ENCODE measurements around the gene RASSF5.
"Not testable (repeated sequence)": the region's sequence is repeated elsewhere in the genome, so short reads cannot be mapped to it uniquely, and the experiment has no call there.

The RASSF5 gene

DNA sequence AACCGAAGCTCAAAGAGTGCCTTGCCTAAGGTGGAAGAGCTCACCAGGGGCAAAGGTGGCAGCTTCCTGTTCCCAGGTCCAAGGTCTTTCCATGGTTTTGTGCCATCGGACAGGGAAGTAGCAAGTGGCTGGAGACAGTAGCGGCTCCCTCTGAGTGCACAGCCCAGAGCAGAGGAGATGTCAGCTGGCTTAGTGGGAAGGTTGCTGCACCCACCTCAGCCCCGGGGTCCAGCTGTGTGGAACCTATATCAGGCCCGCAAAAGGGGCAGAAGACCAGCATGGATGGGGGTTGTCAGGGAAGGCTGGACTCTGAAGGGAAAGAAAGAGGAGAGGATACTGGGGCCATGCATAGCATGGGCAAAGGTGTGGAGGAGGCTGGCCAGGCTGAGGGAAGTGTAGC lies 30.2 kb upstream of the RASSF5 start:
- DNase-seq: no peak

DNA sequence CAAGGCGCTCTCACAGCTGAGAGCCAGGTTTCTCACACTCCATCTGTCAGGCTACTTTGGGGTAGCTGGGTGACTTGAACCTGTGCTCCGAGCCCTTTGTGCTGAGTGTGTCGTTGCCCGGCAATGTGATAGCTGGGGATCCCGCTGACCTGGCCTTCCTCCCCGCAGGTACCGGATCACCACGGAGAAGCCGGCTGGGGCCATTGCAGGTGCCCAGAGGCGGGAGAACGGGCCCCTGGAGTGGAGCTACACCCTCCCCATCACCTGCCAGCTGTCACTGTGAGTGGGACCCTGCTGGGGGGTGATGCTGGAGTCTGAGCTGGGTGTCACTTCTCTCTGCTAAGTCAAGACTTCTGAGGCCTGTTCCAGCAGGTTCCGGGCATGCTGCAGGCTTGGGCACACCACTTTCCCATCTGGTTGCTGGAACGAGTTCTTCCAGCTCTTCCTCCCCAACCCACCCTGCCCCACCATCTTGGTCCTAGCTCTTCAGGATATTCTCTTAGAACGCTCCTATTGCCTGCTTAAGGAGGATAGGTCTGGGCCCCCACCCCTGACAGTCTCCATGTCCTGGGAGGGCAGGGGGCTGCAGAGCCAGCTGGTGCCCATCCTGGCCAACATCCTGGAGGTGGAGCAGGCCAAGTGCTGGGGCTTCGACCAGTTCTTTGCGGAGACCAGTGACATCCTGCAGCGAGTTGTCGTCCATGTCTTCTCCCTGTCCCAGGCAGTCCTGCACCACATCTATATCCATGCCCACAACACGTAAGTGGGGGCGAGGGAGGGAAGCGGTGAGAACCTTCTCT lies 29.6 kb upstream of the RASSF5 start:
- DNase-seq: no peak

DNA sequence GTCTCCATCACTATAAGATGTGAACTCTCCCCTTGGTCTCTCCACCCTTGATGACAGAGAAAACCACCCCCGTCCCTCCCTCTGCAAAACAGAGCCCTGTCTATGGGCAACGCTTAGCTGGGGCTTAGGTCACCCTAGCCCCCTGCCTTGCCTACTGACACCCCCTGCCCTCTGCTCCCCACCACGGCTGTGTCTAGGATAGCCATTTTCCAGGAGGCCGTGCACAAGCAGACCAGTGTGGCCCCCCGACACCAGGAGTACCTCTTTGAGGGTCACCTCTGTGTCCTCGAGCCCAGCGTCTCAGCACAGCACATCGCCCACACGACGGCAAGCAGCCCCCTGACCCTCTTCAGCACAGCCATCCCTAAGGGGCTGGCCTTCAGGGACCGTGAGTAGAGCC lies 28.6 kb upstream of the RASSF5 start:
- no peak for DNase-seq

DNA sequence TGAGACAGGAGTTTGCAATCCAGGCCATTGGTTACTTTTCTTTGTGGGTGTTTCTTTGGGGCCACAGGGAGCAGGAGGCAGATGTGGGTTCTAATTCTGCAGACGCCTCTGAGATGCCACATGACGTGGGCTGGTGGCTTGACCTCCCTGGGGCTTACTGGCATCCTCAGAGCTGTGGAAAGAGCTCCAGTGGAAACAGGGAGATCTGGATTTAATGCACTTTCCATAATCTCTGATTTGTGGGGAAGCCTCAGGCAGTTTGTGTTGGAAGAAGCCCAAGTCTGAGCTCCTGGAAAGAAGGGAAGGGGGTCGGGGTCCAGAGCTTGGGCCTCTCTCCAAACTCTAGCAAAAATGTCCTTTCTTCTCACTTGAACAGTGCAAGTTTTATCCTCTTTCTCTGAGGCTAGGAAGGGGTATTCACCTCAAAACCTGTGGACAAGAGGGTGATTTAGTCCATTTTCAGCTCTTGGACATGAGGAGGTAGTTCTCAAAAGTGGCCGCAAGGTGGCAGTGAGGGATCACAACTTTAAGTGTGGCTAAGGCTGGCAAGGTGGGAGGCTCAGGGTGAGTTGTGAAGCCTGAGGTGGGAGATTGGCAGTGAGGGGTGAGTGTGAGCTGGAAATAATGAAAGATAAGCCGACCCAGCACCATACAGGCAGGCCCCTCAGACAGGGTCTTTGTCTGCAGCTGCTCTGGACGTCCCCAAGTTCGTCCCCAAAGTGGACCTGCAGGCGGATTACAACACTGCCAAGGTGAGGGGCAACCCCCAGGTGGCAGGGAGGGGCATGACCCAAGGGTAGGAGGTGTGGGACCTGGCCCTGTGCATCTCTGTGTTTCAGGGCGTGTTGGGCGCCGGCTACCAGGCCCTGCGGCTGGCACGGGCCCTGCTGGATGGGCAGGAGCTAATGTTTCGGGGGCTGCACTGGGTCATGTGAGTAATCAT lies 27.9 kb upstream of the RASSF5 start:
- DNase-seq: peak; percentile 70

DNA sequence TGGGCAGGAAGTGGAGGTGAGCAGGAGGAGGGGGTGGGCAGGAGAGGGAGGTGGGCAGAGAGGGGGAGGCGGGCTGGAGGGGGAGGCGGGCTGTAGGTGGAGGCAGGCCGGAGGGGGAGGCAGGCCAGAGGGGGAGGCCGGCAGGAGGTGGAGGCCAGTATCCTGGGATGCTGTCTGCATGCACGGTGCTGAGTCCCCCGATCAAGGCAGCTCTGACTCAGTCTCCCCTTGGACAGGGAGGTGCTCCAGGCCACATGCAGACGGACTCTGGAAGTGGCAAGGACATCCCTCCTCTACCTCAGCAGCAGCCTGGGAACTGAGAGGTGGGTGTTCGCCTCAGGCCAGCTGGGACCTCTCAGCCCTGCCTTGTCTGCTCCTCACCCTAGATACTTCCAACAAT lies 27.1 kb upstream of the RASSF5 start:
- no peak for DNase-seq

DNA sequence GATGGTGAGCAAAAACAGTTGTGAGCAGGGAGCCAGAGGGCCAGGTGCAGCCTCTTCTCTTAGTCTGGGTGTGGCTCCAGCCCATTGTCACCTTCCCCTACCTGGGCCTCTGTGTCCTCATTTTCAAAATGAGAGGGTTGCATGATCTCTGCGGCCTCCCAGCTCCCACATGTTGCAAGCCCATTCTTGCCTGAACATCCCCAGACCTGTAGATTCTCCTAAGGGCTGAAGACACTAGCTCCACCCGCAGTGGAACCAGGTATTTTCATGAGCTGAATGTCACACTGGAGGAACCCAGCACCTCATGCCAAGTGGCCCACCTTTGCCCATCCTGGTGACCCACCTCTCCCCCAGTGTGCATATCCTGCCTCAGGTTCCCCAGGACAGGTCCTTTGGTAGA lies 24.7 kb upstream of the RASSF5 start:
- DNase-seq: peak; percentile 27

DNA sequence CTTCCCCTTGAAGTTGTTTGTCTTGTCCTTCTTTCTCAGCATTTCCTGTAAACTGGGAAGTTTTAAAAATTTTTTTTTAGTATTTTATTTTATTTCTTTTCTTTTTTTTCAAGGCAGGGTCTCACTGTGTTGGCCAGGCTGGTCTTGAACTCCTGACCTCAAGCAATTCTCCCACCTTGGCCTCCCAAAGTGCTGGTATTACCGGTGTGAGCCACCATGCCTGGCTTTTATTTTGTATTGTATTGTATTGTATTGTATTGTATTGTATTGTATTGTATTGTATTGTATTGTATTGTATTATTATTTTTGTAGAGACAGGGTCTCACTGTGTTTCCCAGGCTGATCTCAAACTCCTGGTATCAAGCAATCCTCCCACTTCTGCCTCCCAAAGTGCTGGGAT lies 23.5 kb upstream of the RASSF5 start:
- DNase-seq: not testable (repeated sequence)

DNA sequence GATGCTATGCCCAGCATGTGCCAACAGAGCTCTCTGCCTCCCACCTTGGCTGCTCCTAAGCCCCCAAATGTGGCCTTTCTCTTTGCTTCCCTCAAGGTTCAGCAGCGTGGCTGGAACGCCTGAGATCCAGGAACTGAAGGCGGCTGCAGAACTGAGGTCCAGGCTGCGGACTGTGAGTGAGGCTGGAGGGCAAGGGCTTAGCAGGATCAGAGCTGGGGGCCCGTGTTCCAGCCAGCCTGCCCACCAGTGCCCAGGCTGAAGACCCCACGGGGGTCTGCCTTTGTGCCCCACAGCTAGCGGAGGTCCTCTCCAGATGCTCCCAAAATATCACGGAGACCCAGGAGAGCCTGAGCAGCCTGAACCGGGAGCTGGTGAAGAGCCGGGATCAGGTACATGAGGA lies 22.4 kb upstream of the RASSF5 start:
- DNase-seq: no peak

DNA sequence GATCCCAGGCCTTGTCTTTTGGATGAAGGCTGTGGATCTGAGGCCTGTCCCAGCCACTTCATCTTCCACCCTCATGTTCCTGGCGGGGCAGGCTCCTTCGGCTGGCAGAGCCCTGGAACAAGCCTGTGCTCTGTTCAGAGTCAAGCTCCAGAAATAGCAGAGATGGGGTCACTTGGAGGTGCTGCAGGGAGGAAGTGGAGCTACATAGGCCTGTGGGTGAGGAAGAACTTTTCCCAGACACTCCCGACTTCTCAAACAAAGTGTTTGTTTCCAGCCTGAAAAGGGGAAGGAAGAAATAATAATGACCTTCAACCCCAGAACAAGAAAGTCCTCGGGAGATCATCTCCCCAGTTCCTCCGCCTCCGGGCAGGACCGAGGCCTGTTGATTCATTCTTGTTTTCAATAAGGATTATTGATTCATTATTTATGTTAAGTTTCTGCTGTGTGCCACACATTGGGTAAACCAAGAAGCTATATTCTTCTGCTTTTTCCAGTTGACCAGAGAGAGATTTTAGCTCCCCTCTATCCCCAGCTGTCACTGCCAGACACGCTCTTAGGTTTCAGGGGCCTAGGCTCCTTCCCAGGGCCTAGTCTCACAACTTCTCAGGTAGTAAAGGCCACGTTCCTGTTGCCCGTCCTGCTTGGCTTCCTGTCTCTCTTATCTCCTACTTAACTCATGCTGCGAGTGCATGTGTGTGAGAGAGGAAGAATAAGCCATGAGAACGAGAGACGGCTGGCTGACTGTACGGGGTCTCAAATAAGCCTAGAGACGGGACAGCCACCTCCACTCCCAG lies 20.1 kb upstream of the RASSF5 start:
- DNase-seq: no peak

DNA sequence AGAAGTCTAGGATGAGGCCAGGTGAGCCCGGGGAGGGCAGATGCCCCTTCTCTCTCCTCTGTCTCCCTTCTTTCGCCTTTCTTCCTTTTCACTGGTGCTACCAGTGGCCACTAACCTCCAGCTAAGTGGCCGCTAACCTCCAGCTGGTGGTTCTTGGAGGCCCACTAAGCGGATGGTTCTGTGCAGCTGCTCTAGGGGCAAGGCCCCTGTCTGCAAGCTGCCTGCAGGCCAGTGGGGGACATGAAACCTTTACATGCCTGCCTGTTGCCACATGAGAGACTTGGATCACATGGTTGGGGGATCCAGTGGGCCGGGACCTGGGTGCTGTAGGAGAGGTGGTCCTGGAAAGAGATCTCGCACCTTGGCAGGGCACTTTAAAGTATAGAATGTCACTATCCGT lies 19.4 kb upstream of the RASSF5 start:
- no peak for DNase-seq

DNA sequence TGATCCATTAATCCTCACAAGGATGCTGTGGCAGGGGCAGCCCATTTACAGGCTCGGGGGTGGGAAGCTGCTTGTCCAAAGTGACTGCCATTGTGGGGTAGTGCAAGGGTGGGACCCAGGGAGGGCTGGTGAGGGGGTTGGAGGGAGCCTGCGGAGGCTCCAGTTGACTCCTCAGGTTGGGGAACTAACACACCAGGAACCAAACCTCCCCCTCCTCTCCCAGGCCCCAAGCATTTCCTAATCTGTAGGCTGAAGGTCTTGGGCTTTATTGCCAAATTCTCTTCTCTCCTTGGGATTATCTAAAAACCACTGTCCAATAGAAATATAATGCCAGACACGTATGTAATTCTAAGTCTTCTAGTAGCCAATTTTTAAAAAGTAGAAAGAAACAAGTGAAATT lies 18.9 kb upstream of the RASSF5 start:
- no peak for DNase-seq

DNA sequence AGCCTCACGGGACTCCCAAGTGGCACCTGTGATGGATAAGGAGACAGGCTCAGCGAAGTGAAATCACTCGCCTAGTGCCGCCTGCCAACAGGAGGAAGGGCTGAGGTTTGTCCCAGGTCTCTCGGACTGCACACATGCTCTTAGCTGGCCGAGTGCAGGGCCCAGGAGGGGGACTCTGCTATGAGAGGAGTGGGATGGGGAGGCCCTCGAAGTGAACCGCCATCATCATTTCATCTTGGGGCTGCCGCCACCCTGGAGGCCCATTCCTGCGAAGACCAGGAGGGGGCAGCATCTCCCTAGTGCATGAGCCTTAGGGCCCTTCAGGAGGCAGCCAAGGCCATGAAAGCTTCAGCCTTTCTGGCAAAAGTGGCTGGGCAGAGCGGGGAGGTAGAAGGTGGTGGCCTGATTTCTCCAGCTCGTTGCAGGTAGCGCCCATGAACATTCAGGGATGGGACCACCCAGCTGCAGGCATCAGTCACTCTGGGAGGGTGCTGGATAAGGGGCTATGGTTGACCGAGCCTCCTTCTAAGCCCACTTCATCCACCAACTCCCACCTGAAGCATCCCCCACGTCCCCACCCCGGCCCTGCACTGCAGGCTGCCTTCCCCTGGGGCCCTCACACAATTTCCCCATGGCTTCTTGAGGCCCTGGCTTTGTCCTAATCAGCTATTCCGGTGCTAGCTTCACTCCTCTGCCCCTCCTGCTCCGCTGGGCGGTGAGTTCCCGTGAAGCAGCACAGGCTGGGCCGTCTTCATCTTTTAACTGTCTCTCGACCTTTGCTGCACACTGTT lies 17.2 kb upstream of the RASSF5 start:
- DNase-seq: peak; percentile 57

DNA sequence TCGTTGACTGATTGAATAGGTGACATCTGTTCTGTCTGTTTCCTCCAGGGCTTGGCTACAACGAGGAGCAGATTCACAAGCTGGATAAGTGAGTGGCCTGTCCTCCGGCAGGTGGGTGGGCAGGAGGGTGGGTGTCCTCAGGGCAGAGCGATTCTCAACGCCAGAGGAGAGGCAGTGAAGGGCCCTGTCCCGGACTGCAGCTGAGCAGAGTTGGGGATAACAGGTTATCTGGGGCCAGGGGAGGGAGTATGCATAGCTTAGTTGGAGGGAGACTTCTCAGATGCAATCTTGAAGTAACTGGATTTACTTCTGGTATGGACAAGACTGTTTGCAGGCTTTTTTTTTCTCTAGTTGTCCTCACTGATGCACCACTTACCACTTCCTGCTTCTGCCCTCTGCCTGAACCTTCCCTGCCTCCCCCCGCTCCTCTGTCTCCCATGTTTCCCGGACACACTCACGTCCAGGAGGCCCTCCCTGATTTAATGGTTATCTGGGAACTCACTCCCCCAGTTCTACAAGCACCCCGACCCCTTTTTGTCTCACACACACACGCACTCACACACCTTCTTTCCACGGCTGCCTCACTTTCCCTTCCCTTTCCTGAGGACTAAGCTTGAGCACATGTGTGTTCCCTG lies 16.4 kb upstream of the RASSF5 start:
- DNase-seq: no peak

DNA sequence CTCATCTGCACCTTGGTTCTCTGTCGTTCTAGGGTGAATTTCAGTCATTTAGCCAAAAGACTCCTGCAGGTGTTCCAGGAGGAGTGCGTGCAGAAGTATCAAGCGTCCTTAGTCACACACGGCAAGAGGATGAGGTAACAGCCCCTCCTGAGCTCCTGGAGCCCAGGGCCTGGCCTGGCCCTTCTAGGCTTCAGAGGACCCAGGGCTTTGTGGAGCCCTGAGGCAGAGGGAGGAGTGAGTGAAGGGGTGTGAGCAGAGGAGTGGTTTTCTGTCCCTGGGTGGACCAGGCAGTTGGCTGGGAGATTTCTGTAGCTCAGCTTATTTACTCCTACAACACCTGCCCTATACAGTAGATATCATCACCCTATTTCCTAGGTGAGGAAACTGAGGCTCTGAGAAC lies 15.7 kb upstream of the RASSF5 start:
- no peak for DNase-seq

DNA sequence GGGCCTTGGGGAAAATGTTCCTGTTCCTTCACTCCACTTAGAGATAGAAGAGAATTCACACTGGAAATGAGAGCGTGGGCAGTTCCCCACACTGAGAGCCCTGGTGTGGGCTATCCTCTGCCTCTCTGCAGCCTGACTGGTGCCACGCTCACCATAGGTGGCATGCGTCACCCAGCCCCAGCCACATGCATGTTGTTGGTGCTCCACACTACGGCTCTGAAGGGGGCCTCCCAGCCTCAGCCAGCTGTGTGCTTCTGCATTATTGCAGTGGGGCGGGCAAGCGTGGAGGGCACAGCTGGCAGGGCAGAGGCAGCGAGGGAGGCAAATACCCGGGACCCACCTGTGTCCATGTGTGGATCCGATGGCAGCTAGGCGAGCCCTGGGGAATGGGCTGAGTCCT lies 14.7 kb upstream of the RASSF5 start:
- no peak for DNase-seq

DNA sequence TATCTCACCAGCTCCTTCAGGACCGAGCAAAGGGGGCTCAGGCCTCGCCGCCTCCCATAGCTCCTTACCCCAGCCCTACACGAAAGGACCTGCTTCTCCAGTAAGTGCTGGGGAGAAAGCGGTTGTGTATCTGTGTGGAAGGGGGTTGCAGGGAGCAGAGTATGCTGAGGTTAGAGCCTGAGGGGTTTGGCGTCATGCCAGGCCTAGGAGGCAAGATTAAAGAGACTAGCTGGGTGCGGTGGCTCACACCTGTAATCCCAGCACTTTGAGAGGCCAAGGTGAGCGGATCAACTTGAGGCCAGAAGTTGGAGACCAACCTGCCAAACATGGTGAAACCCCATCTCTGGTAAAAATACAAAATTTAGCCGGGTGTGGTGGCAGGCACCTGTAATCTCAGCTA lies 14.1 kb upstream of the RASSF5 start:
- DNase-seq: peak; percentile 11

DNA sequence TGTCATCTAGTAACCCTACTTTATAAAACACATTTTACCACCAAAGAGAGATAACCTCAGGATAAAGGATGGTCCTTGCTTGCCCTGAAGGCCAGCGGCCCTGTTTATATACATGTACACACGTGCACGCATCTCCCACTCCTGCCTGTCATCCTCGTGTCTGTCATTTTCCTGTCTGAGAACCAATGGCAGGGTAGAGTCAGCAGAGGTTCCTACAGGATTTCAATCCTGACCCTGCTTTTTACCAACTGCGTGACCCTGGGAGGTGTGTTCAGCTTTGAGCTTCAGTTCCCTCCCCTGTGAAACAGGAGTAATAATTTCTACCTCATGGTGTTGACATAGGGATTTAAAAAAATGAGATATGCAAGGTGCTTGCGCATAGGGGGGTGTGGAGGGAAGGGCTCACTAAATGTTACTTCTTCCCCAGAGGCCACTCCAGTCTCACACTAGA lies 12.3 kb upstream of the RASSF5 start:
- DNase-seq: no peak

DNA sequence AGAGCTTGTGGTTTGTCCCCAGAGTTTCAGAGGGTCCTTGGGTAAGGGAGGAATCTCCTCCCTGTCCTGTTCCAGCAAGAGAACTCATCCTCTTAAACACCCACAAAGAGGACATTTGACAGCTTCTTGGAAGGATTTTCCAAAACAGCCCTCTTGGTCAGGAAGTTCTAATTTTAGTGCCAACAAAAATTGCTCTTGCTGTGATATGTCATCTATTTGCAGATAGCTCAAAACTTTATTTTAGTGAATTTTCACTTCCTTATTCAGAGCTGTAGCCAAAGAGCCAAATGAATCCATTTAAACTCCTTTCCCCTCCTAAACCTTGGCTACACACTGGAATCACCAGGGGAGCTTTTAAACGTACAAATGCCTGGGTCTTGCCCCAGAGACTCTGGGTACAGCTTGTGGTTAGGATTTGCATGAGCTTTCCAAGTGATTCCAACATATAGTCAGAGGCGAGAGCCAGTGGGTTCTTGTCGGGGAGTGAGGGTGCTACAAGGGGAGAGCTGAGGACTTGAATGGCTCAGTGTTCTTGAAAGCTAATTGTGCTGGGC lies 11.8 kb upstream of the RASSF5 start:
- no peak for DNase-seq

DNA sequence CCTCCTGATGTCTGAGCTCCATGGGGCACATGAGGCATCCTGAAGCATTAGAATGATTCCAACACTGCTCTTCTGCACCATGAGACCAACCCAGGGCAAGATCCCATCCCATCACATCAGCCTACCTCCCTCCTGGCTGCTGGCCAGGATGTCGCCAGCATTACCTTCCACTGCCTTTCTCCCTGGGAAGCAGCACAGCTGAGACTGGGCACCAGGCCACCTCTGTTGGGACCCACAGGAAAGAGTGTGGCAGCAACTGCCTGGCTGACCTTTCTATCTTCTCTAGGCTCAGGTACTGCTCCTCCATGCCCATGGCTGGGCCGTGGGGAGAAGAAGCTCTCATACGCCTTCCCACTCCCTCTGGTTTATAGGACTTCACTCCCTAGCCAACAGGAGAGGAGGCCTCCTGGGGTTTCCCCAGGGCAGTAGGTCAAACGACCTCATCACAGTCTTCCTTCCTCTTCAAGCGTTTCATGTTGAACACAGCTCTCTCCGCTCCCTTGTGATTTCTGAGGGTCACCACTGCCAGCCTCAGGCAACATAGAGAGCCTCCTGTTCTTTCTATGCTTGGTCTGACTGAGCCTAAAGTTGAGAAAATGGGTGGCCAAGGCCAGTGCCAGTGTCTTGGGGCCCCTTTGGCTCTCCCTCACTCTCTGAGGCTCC lies 11.1 kb upstream of the RASSF5 start:
- no peak for DNase-seq

DNA sequence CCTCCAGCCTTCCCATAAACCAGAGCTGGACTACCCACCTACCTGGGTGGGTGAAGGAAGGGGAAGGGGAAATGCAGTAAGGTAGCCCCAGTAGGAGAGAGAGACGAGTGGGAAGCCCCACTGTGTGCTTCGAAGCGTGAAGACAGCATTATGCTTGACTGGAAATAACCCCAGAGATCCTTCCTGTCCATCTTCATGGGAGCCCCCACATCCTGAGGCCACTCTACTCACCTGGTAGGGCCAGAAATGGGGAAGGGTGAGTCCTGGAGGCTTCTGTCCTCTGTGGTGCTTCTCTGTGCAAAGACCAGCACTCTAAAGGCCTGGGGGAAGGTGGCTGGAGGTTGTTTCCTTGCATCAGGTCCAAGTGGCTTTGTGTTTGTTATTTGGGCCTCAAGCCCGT lies 10.0 kb upstream of the RASSF5 start:
- no peak for DNase-seq

DNA sequence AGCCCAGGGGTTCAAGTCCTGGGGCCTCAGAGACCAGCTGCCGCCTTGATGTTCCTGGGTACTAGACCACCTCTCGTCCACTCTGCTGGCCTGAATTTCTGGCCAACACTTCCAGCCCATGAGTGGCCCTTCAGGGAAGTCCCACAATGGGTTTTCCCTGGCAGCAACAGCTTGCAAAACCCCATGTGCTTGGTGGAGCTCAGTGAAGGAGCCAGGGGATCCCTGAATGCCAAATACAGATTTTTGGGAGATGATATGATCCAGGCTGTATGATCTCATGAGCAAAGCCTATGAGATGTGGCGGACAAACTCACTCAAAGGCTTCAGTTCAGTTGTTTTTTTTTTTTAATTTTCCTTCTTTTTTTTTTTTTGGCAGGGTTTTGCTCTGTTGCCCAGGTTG lies 9.6 kb upstream of the RASSF5 start:
- no peak for DNase-seq
